ENCODE results near the gene NSUN6. TPM values are rescaled to one million over a fixed set of nuclear protein-coding genes. Genes with fewer than 3 reads are reported as not detected.

The NSUN6 gene
- total and polyA plus RNA-seq, 10 of the 15 experiments (the other 5 are each of a cell fraction or from before 2014, with no cell fraction given), result 10.2 to 25.0 (median 15.6) TPM

- peak; percentile 98 for TF ChIP-seq RELB (IDR thresholded peaks at IDR 0.05; ENCODE audit: low read depth)
- TF ChIP-seq TARDBP (IDR thresholded peaks at IDR 0.05; ENCODE audit: borderline replicate concordance), result peak; percentile 67; the same call in 1 of the 2 replicates
- 0 out of 2 replicates have a peak, but pooled peaks have one; percentile 73 for TF ChIP-seq ZNF207 (IDR thresholded peaks at IDR 0.05; ENCODE audit: borderline replicate concordance)
- peak; percentile 98 for TF ChIP-seq RUNX3 (IDR thresholded peaks at IDR 0.05; ENCODE audit: low read length)
- TF ChIP-seq POU2F2 (IDR thresholded peaks at IDR 0.05; ENCODE audit: borderline replicate concordance, low read depth, low read length), result peak; percentile 60
- peak; percentile 71; the same call in 1 of the 2 replicates for TF ChIP-seq TAF1 (IDR thresholded peaks at IDR 0.05; ENCODE audit: borderline replicate concordance, low read depth, low read length)
- TF ChIP-seq EGR1 (IDR thresholded peaks at IDR 0.05; ENCODE audit: borderline replicate concordance in 1 of 2, low read depth in 2 of 2, low read length in 2 of 2), result peak; percentile 74 to 80
- peak; percentile 34; the same call in 1 of the 2 replicates for TF ChIP-seq DPF2 (IDR thresholded peaks at IDR 0.05)
- no peak for TF ChIP-seq ZNF217 (IDR thresholded peaks at IDR 0.05)
- no peak for TF ChIP-seq YBX1 (IDR thresholded peaks at IDR 0.05)
- TF ChIP-seq HDGF (IDR thresholded peaks at IDR 0.05), result peak; percentile 79
- no peak for TF ChIP-seq FOXK2 (IDR thresholded peaks at IDR 0.05)
- TF ChIP-seq RFX5 (IDR thresholded peaks at IDR 0.05; ENCODE audit: low read depth, low read length), result no peak
- peak; percentile 61 for TF ChIP-seq MXI1 (IDR thresholded peaks at IDR 0.05; ENCODE audit: low read depth, low read length)
- peak; percentile 49; the same call in 1 of the 2 replicates for TF ChIP-seq SMARCA5 (IDR thresholded peaks at IDR 0.05)
- no peak for TF ChIP-seq CEBPB (IDR thresholded peaks at IDR 0.05; ENCODE audit: borderline replicate concordance in 1 of 2, low read depth in 2 of 2, low read length in 2 of 2)
- peak; percentile 88 for TF ChIP-seq BCL11A (IDR thresholded peaks at IDR 0.05; ENCODE audit: low read depth, low read length)
- peak; percentile 78 for TF ChIP-seq IRF5 (IDR thresholded peaks at IDR 0.05; ENCODE audit: borderline replicate concordance)
- TF ChIP-seq SKIL (IDR thresholded peaks at IDR 0.05; ENCODE audit: low read depth, poor library complexity, severe bottlenecking), result peak; percentile 80
- TF ChIP-seq STAT3 (IDR thresholded peaks at IDR 0.05; ENCODE audit: low read depth, low read length), result no peak
- TF ChIP-seq ETV6 (conservative IDR thresholded peaks at IDR 0.05 in 1 of 2, IDR thresholded peaks at IDR 0.05 in 1 of 2; ENCODE audit: borderline replicate concordance in 1 of 2, low read depth in 1 of 2), result peak in 1 of 2 experiments; percentile 74; a peak in 1 of 4 replicates
- no peak for TF ChIP-seq FOS (IDR thresholded peaks at IDR 0.05; ENCODE audit: borderline replicate concordance, extremely low read depth, insufficient read length)
- no peak for TF ChIP-seq NR2C2 (IDR thresholded peaks at IDR 0.05; ENCODE audit: borderline replicate concordance, control insufficient read depth, insufficient read length, low read depth)
These were observed 7.9 kb upstream of the NSUN6 start, which contains the start of gene ARL5B (continued) for GRCh38 chr10:18659125-18659818.

All from GM12878 (cell line).